HL-60/S4 (cell line): Measurements from ENCODE around the gene CALN1.
"Not testable (repeated sequence)": the region's sequence is repeated elsewhere in the genome, so short reads cannot be mapped to it uniquely, and the experiment has no call there.

Experiments used
- in situ Hi-C: fragments of 300-500 bp; cut with MboI; formaldehyde crosslinking; loops from 2 replicates; pipeline ENCODE4 v1.14.3; 2022; ENCODE audit warnings: low sequenced_read_pairs

CALN1 gene

DNA sequence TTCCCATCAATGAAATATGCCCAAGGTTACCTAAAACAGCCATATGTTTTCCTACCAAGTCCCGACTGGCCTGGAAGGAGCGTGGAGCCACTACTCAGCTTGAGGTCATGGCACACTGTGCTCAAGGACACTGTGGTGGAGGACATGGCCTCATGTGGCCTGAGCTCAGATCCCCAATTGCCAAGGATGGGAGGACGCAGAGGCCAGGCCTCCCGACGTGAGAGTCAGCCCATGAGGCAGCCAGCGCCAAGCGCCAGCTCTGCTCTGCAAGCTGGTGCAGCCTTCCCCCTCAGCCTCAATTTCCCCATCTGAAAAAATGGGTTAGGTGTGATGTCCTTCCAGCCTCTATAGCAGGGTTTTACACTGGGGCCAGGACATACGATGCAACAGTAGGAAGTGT is 302.6 kb downstream of the CALN1 start:
- in situ Hi-C loops, result no loop called here

DNA sequence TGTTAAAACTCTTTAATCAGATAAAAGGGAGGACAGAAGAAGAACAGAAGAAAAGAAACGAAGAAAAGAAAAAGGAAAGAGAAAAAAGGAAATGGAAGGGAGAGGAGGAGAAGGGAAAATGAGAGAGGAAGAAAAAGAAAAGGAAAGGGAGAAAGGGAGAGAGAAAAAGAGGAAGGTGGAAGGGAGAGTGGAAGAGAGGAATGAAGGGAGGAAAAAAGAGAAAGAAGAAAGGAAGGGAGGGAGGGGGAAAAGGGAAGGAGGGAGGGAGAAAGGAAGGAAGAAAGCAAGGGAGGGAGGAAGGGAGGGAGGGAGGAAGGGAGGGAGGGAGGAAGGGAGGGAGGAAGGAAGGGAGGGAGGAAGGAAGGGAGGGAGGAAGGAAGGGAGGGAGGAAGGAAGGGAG is 305.7 kb downstream of the CALN1 start:
- in situ Hi-C loops, result no loop called here

DNA sequence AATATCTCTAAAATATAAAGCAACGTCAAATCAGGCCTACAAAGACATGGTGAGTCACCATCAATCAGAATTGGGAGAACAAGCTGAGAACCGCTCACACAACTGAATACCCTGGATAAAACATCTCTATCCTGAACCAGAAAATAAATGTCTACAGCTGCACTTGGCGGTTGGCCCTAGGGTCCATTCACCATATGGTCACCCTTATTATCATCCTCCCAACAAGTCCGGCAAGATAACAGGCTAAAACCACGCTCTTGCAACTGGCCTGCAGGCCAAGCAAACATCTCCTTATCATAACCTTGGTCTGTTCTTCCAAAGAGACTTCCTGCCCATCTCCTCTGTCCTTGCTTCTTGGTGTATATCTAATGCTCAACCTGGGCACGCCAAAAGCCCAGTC is 310.7 kb downstream of the CALN1 start:
- in situ Hi-C loops, result no loop called here

DNA sequence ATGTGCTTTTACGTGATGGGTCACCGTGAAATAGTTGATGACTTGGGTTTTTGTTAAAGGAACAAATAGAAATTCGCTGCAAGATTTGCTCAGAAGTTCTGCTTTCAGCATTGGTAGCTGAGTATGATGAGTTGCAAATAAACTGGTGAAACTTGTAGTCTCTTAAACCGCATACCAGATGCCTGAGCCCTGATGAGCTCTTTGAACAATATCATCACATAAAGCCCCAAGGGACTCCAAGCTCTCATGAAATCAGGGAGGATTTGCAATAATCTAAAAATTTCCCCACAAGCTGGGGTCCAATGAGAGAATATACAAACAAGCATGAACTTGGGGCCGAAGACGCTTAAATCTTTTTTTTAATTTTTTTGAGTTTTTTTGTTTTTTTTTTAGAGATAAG is 312.4 kb downstream of the CALN1 start:
- in situ Hi-C loops, result no loop called here

DNA sequence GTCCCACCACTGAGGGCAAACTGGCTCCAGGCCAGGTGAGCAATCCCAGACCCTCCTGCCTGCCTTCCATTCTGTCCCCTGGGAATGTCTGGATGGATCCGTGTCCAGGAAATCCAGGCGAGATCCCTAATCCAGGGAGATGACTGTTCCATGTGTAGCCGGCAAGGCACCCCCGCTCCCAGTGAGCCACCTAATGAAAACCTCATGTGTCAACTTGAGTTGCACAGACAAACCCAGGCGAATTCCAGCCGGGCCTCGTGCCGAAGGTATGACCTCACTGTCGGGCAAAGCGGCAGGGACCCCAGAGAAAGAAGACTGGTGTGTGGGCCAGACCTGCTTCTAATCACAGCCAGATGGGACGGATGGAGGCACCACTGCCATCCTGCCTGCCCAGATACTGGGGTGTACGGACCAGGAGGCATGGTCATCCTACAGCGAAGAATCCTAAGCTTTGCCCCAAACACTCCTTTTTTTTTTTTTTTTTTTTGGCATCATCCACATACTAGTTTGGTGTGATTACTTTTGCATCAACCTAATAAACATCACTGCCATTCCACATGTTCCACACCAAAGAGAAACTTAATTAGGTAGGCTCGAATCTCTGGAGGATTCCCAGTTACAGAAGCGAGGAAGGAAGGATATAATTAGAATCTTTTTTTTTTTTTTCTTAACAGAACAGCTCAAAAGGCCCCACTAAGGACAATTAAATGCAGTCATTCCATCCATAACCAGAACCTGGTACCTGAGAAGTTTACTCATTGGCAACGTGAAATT is 313.1 kb downstream of the CALN1 start:
- in situ Hi-C loops, result no loop called here

DNA sequence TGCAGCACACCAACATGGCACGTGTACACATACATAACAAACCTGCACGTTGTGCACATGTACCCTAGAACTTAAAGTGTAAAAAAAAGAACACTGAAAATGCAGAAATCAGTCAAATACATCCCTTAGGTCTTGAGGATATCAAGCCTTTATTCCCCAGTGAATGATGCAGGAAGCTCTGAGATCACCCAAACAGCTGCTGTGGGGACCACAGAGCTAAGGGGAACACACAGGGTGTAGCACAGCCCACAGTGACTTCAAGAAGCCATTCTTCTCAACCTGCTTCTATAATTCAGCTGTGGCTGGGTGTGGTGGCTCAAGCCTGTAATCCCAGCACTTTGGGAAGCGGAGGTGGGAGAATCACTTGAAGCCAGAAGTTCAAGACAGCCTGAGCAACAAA is 314.9 kb downstream of the CALN1 start:
- in situ Hi-C loops, result no loop called here

DNA sequence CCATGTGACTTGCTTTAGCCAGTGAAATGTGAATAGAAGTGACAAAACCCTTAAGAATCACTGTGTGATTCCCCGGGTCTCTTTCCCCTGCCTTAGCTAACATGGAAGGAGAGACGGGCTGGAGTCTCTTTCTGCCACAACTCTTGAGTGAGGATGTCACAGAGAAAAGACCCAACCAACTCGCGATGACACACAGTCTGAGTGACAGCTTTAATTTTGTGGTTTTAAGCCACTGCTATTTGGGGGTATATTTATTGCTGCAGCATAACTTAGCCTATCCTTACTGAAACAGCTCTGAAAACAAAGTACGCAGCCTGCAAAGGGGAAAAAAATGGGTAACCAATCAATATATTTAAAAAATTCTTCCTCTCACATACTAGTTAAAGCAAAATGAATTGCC is 319.4 kb downstream of the CALN1 start:
- in situ Hi-C loops, result no loop called here

DNA sequence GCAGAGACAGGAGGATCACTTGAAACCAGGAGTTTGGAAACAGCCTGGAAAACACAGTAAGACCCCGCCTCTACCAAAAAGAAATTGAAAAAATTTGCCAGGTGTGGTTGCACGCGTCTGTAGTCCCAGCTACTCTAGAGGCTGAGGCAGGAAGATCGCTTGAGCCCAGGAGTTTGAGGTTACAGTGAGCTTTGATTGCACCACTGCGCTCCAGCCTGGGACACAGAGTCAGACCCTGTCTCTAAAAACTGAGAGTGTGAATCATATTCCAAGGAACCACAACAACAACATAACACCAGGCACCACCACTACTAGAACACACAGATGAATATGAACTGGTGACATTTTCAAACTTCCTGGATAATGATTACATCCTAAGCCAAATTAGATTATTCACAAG is 324.2 kb downstream of the CALN1 start:
- in situ Hi-C loops, result no loop called here

DNA sequence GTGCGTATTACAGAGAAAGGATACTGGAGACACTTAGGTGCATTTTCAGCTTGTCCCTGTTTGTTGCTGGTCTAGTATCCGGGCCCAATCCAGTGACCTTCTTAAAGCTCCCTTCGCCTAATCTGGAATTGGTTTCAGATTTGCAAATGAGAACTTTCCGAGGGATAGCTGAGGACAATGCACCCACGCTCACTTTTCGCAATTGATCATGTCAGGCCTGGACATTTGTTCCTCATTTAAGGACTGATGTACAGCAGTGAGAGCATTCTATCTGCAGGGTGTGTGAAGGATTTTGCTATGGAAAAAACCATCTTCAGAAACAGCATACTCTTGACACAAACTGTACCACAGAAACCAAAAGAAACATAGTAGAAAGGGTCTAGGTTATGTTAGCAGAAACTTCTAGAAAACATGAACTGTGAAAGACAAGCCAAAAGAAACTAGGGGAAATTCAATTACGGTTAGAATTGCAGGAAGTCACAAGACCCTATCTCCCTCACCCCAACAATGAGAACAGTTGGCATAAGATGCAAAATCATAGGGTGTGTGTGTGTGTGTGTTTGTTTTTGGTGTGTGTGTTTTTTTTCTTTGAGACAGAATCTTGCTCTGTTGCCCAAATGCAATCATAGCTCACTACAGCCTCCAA is 331.1 kb downstream of the CALN1 start:
- in situ Hi-C loops, result no loop called here

DNA sequence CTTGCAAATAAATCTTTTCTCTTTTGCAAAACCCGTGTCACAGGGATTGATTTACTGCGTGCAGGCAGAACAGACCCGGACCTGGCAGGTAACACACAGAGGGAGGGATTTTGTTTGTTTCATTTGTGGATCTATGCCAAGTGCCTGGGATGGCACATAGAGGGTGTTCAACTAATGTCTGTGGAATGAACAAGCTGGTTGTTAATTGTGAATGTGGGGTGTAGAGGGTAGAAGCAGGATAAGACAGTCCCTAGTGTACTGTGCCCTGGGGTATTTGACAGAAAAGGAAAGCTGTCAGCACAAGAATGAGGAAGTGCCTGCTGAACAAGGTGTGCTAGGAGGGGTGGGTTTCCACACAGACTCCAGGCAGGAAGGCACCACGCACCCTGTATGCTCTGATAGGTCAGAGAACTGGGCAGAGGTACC is 331.8 kb downstream of the CALN1 start:
- in situ Hi-C loops, result no loop called here

DNA sequence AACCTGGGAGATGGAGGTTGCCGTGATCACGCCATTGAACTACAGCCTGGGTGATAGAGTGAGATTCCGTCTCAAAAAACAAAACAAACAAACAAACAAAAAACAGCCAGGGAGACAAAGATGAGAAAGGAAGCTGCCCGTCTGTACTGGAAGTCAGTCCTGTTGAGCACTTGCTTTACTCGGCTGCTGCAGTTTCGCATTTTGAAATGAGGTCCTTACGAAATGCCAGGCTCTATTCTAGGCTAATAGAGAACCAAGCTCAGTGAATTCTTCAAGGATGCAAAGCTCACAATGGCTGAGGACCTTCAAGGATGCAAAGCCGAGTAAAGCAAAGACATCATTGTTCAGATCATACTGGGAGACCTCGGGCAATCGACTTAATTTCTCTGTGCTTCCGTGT is 333.3 kb downstream of the CALN1 start:
- in situ Hi-C loops, result no loop called here

DNA sequence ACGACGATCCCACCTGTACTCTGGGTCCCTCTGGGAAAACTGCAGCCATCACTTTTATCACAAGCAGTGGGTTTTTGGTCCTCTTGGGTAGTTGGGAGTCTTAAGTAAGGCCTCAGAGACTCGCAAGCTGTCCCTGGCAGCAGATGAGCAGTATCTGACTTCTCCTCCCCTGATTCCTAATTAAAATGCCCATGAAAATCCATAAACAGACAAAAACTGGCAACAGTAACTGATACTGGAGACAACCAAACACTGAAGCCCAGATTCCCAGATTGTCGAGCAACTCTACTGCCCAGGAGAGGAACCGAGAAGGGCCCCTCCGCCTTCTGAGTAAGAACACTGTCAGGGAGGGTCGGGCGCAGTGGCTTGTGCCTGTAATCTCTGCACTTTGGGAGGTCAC is 333.8 kb downstream of the CALN1 start:
- in situ Hi-C loops, result no loop called here

DNA sequence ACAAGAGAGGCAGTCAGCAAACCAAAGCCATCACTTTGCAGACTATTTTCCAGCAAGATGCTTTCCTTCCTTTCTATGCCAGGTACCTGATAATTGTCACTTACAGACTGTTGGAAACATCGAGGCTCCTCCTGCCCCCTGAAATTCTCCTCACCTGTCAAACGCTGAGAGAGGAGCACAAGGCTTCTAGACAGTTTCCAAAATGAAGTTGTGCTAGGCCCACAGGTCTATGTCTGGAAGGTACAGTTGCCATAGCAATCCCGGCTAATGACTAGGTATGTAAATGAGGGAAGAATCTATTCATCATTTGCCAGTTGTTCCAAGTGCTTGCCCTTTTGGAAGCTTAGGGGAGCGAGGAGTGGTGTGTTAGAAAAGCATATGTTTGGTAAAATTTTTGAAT is 334.4 kb downstream of the CALN1 start:
- in situ Hi-C loops, result no loop called here

DNA sequence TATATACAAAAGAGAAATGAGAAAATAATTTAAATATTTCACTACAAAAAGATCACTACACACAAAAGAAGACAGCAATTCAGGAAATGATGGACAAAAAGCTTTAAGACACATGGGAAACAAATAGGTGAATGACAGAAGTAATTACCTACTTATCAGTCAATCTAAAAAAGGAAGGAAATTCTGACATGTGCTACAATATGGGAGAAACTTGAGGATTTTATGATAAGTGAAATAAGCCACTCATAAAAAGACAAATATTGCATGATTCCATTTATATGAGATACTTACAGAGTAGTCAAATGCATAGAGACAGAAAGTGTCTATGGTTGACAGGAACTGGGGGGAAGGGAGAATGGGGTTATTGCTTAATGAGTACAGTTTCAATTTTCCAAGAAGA is 339.2 kb downstream of the CALN1 start:
- in situ Hi-C loops, result no loop called here

DNA sequence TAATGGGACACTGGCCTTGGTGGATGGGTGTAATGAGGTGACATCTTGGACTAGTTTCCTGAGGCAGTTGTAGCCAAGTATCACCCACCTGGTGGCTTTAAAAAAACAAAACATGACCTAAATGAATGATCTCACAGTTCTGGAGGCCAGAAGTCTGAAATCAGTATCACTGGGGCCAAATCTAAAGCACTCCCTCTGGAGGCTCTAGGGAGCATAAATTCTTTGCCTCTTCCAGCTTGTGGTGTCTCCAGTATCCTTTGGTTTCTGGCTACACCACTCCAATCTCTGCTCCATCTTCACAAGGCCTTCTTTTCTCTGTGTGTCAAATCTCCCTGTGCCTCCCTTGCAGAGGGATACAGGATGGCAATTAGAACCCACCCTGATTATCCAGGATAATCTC is 342.9 kb downstream of the CALN1 start:
- in situ Hi-C loops, result no loop called here

DNA sequence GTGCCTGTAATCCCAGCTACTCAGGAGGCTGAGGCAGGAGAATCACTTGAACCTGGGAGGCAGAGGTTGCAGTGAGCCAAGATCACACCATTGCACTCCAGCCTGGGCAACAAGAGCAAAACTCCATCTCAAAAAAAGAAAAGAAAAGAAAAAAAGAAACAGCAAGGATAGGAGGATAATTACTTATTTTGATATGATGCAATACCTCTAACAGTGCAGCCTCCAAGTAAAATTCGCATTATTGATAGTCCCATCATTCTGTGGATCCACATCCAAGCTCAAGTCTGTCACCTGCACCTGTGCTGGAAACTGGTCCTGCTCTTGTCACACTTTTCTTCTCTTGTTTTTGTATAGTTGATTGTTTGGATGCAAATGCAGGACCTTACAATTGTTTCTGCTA is 346.4 kb downstream of the CALN1 start:
- in situ Hi-C loops, result not testable (repeated sequence)

DNA sequence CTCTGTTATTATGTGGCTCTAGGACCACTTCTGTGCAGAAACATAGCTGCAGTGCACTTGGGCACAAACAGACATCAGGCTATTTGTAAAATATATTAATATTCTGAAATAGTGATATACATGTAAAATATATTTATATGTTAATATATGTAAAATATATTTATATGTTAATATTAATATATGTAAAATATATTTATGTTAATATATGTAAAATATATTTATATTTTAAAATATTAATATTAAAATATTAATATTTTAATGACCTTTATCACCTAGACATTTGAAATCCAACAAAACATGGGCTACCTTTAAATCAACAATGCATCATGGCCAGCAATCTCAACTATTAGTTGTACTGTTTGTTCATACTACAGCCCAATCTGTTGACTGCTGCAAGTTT is 347.2 kb downstream of the CALN1 start:
- in situ Hi-C loops, result no loop called here

DNA sequence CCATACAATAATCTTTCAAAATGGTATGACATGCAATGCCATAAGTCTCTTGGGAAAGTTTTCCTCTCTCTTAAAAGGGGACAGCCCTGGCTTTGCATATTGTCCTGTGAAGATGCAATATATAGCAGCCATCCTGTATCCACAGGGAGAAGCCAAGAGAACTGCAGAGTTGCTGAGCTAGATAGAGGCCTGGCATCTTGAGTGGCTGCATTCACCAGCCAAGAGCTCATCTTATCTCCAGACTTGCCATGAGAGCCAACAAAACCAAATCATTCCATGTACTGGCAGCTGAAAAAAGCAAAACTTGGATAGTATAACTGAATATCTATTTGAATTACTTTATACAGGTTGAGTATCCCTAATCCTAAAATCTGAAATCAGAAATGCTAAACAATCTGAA is 348.8 kb downstream of the CALN1 start:
- in situ Hi-C loops, result no loop called here

DNA sequence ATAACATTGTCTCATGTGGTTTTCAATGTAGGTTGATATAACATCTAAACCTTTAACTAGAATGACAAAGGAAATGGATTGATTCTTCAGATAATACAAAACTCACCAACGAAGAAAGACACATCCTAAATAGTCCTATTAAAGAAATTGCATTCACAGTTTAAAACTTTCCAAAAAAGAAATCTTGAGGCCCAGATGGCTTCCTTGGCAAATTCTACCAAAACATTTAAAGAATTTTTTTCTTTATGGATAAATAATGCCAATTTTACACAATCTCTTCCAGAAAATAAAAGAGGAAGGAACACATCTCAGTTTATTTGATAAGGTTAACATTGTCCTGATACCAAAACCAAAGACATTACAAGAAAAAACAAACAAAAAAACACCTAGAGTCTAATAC is 349.5 kb downstream of the CALN1 start:
- in situ Hi-C loops, result no loop called here

DNA sequence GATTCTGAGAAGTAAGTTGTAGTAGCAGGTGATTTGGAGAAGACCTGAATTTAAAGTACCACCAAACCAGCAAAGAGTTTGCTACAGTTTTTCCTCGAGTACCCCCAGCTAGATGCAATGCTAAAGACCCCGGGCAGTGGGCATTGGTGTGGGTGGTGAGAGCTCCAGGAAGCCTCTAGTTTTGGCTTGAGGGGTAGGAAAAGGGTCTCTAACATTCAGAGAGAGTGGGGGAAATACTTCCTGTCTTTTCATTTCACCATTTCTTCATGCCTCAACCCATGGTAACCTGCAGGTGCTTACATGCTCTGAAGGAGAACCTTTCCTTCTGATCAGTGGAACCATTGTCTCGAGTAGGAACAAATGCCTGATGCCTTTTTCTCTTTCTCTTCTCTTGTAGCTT is 352.2 kb downstream of the CALN1 start:
- in situ Hi-C loops, result no loop called here

DNA sequence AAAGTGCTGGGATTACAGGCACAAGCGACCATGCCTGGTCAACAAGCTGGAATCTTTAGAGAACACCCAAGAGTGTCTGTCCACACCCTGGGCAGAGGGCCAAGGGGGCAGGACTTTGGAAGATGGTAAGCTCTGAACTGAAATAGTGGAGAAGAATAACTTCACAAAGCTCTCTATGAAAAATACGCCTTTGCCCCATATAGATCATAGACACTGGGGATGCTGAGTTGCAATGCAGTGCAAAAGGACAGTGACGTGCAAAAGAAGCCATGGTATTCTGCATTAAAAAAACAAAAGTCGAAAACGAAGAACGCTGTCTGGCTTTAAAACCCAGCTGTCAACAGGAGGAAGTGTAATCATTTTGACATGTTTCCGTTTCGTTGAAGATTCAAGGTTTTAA is 353.6 kb downstream of the CALN1 start:
- in situ Hi-C loops, result no loop called here

DNA sequence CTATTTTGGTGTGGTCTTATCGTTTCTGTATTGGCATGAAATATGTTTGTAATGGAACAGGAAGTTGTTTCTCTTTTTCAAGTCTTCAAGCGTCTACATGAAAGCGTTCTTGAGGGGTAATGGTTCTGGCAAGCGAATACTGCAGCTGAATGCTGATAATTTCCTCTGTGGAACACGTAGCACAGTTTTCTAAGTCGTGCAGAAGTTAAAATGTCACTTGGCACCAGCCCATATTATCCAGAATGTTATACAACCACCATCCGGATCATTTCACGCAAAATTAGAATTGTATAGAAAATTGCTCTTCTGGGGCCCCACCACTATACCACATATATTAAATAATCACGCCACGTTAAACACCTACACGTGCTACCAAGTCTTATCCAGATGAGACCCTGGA is 354.3 kb downstream of the CALN1 start:
- in situ Hi-C loops, result no loop called here

DNA sequence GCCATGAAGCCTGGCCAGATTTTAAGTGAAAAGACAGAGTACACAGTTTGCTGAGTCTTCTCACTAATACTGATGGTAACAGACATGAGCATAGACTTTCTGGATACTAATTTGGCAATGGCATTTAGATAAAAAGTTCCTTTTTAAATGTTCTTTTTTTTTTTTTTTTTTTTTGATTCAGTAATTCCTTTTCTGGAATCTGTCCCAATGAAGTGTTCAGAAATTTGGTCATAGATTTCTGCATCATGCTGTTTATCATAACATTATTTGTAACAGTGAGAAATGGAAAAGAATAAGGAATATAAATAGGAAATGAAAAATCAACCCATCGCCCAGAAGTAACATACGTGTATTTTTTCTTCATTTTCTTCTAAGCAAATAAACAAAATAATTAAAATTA is 354.9 kb downstream of the CALN1 start:
- in situ Hi-C loops, result no loop called here
